ENCODE results near the gene PSPH.
"Not testable (repeated sequence)": the region's sequence is repeated elsewhere in the genome, so short reads cannot be mapped to it uniquely, and the experiment has no call there.

PSPH gene

GRCh38 chr7:56051339-56052191 is at the start of gene PSPH, which contains the start of gene CCT6A:
Gene PSPH, minus strand, starts transcription at chr7:56051444. Its CDS starts 30,232 bp downstream, at chr7:56021212.
Gene CCT6A, plus strand, starts transcription at chr7:56051765. Its CDS starts 84 bp downstream, at chr7:56051849.
- H3K27ac ChIP-seq, result peak within 1 kb of the TSS; percentile 81 to 99 (median 95)
- H4K20me1 ChIP-seq, result peaks cover 0 to 47% (median 37%) of the 10 kb centered on the region in 11 experiments; a peak in 18 of 22 replicates
- peak within 1 kb of the TSS; percentile 88 to 99 (median 96) for H3K9ac ChIP-seq
- no peaks in the 10 kb centered on the region for H3K9me3 ChIP-seq (replicated peaks in 1 of 11)
- peaks cover 38 to 59% (median 45%) of the 10 kb centered on the region in 10 experiments for H3K4me1 ChIP-seq
- peaks cover 38 to 43% (median 41%) of the 10 kb centered on the region in 11 experiments for H3K36me3 ChIP-seq
- peak within 1 kb of the TSS; percentile 82 to 100 (median 96) for H3K4me3 ChIP-seq
- no peak for TF ChIP-seq Cebpa-rat (IDR thresholded peaks at IDR 0.05)
- no peaks in the 10 kb centered on the region for H3K27me3 ChIP-seq
- H3K4me2 ChIP-seq, result peak within 1 kb of the TSS; percentile 88 to 97 (median 91)

- no peaks in the 10 kb centered on the region for H3K9me3 ChIP-seq (replicated peaks in 1 of 11)
- no peak for TF ChIP-seq Cebpa-rat (IDR thresholded peaks at IDR 0.05)
- H3K4me2 ChIP-seq, result no peak overlapping the region
- peaks cover 40 to 74% (median 65%) of the 10 kb centered on the region in 11 experiments; a peak in 21 of 22 replicates for H4K20me1 ChIP-seq
- H3K4me1 ChIP-seq, result peaks cover 7 to 32% (median 10%) of the 10 kb centered on the region in 10 experiments; a peak in 19 of 20 replicates
- H3K9ac ChIP-seq, result no peak overlapping the region
- H3K27ac ChIP-seq, result no peak overlapping the region
- no peak overlapping the region for H3K4me3 ChIP-seq
- H3K36me3 ChIP-seq, result peaks cover 75 to 93% (median 86%) of the 10 kb centered on the region in 11 experiments
- no peaks in the 10 kb centered on the region for H3K27me3 ChIP-seq
These were observed 48.4 kb upstream of the PSPH start for GRCh38 chr7:56099653-56100052.

GRCh38 chr7:56098187-56099008 is 47.2 kb upstream of the PSPH start:
- not testable (repeated sequence) for H3K4me3 ChIP-seq; H3K9ac ChIP-seq; H3K27ac ChIP-seq; H3K27me3 ChIP-seq; H3K9me3 ChIP-seq (replicated peaks in 1 of 11); H3K4me2 ChIP-seq
- peaks cover 0 to 20% (median 3%) of the 10 kb centered on the region in 10 experiments; a peak in 12 of 20 replicates for H3K4me1 ChIP-seq
- peaks cover 28 to 62% (median 52%) of the 10 kb centered on the region in 11 experiments; a peak in 21 of 22 replicates for H4K20me1 ChIP-seq
- H3K36me3 ChIP-seq, result peaks cover 62 to 80% (median 73%) of the 10 kb centered on the region in 11 experiments

GRCh38 chr7:56097700-56098099 is 46.5 kb upstream of the PSPH start:
- H4K20me1 ChIP-seq, result peaks cover 21 to 55% (median 46%) of the 10 kb centered on the region in 11 experiments; a peak in 21 of 22 replicates
- TF ChIP-seq Cebpa-rat (IDR thresholded peaks at IDR 0.05), result no peak
- H3K9ac ChIP-seq, result no peak overlapping the region
- H3K27ac ChIP-seq, result 0 out of 22 replicates have a peak overlapping the region, but pooled peaks of 1 of the 11 experiments have one; percentile 9
- peaks cover 0 to 15% (median 9%) of the 10 kb centered on the region in 10 experiments; a peak in 14 of 20 replicates for H3K4me1 ChIP-seq
- H3K4me2 ChIP-seq, result no peak overlapping the region
- no peak overlapping the region for H3K4me3 ChIP-seq
- peaks cover 55 to 73% (median 66%) of the 10 kb centered on the region in 11 experiments for H3K36me3 ChIP-seq
- H3K9me3 ChIP-seq (replicated peaks in 1 of 11), result no peaks in the 10 kb centered on the region
- H3K27me3 ChIP-seq, result no peaks in the 10 kb centered on the region

GRCh38 chr7:56092789-56093531 is 41.7 kb upstream of the PSPH start, which contains the start of gene PHKG1:
Gene PHKG1, minus strand, starts transcription at chr7:56092952. Its CDS starts 4,011 bp downstream, at chr7:56088941.
- H3K27ac ChIP-seq, result no peak within 1 kb of the TSS
- TF ChIP-seq Cebpa-rat (IDR thresholded peaks at IDR 0.05), result no peak
- peak within 1 kb of the TSS in 5 of 11 experiments; percentile 0 to 40 (median 24); a peak in 7 of 22 replicates for H3K4me2 ChIP-seq

GRCh38 chr7:56092388-56092787 is 41.1 kb upstream of the PSPH start:
- H3K9ac ChIP-seq, result 0 out of 22 replicates have a peak overlapping the region, but pooled peaks of 1 of the 11 experiments have one; percentile 17
- peaks cover 0 to 18% (median 2%) of the 10 kb centered on the region in 11 experiments; a peak in 6 of 22 replicates for H4K20me1 ChIP-seq
- not testable (repeated sequence) for H3K4me3 ChIP-seq; H3K27ac ChIP-seq; H3K27me3 ChIP-seq; H3K9me3 ChIP-seq (replicated peaks in 1 of 11)
- H3K36me3 ChIP-seq, result peaks cover 20 to 49% (median 32%) of the 10 kb centered on the region in 11 experiments; a peak in 21 of 22 replicates
- peaks cover 0 to 26% (median 7%) of the 10 kb centered on the region in 10 experiments; a peak in 10 of 20 replicates for H3K4me1 ChIP-seq
- peak overlapping the region in 5 of 11 experiments; percentile 0 to 40 (median 24); a peak in 6 of 22 replicates for H3K4me2 ChIP-seq

More at GRCh38 chr7:56092789-56093531, 41.7 kb upstream of the PSPH start, which contains the start of gene PHKG1:
- H3K9me3 ChIP-seq (replicated peaks in 1 of 11), result no peaks in the 10 kb centered on the region
- H3K4me1 ChIP-seq, result peaks cover 0 to 26% (median 8%) of the 10 kb centered on the region in 10 experiments; a peak in 13 of 20 replicates
- H3K27me3 ChIP-seq, result no peaks in the 10 kb centered on the region
- H4K20me1 ChIP-seq, result peaks cover 0 to 19% (median 6%) of the 10 kb centered on the region in 11 experiments; a peak in 9 of 22 replicates
- H3K36me3 ChIP-seq, result peaks cover 20 to 49% (median 32%) of the 10 kb centered on the region in 11 experiments
- 0 out of 22 replicates have a peak within 1 kb of the TSS, but pooled peaks of 1 of the 11 experiments have one; percentile 17 for H3K9ac ChIP-seq
- H3K4me3 ChIP-seq, result no peak within 1 kb of the TSS

- H3K36me3 ChIP-seq, result peaks cover 18 to 49% (median 29%) of the 10 kb centered on the region in 11 experiments; a peak in 21 of 22 replicates
- no peak for TF ChIP-seq Cebpa-rat (IDR thresholded peaks at IDR 0.05)
- peaks cover 0 to 26% (median 7%) of the 10 kb centered on the region in 10 experiments; a peak in 10 of 20 replicates for H3K4me1 ChIP-seq
- no peak overlapping the region for H3K9ac ChIP-seq
- H3K27ac ChIP-seq, result no peak overlapping the region
- H3K27me3 ChIP-seq, result no peaks in the 10 kb centered on the region
- H3K4me2 ChIP-seq, result no peak overlapping the region
- H3K4me3 ChIP-seq, result no peak overlapping the region
- no peaks in the 10 kb centered on the region for H3K9me3 ChIP-seq (replicated peaks in 1 of 11)
- peaks cover 0 to 20% (median 0%) of the 10 kb centered on the region in 11 experiments; a peak in 5 of 22 replicates for H4K20me1 ChIP-seq
These were observed 40.3 kb upstream of the PSPH start for GRCh38 chr7:56091591-56091990.

Measured in BLaER1 treated with 17β-estradiol and CSF1 and Interleukin-3, amounts not matched to agents 10 nM and 100 nM (cell line).